Endothelial cell of umbilical vein (primary cell): ENCODE results near the gene SEMG2.

Source experiments
- EZH2 ChIP-seq: IDR thresholded peaks from 2 replicates; pipeline ENCODE4 v1.6.1; 2012; ENCODE audit warnings: borderline replicate concordance, low read depth, mild to moderate bottlenecking, moderate library complexity, low read length, inconsistent platforms; ENCODE audit not compliant: severe bottlenecking
- JUN ChIP-seq: IDR thresholded peaks from 2 replicates; pipeline ENCODE4 v1.6.1; 2011; ENCODE audit warnings: borderline replicate concordance, low read depth; ENCODE audit not compliant: insufficient read length, insufficient read depth
- MYC ChIP-seq: IDR thresholded peaks from one replicate; pipeline ENCODE4 v1.6.1; 2011; ENCODE audit warnings: mild to moderate bottlenecking, low read depth, low read length
- POLR2A ChIP-seq: IDR thresholded peaks from 2 replicates; pipeline ENCODE4 v1.6.1; 2012; ENCODE audit warnings: low read depth, mild to moderate bottlenecking, control low read depth, low read length
- POLR2AphosphoS5 ChIP-seq: IDR thresholded peaks from 2 replicates; pipeline ENCODE4 v1.6.1; 2012; ENCODE audit warnings: low read depth, mild to moderate bottlenecking, control low read depth, low read length, moderate library complexity; ENCODE audit not compliant: insufficient read depth
- TF ChIP-seq, protein P1 (sequence below), 2 donors: IDR thresholded peaks; 1 replicate in 1 of 2; 2 replicates in 1 of 2; pipeline ENCODE4 v1.5.1; 2011; ENCODE audit warnings: low read length in 2 of 2, mild to moderate bottlenecking in 2 of 2, moderate library complexity in 2 of 2, control low read depth in 1 of 2, inconsistent platforms in 1 of 2, low read depth in 1 of 2; ENCODE audit not compliant: insufficient read depth in 1 of 2; ENCODE audit errors: extremely low read depth in 1 of 2
- TF ChIP-seq, protein P2 (sequence below): IDR thresholded peaks from 2 replicates; pipeline ENCODE4 v1.6.1; 2011; ENCODE audit not compliant: insufficient read depth, insufficient read length

DNA sequence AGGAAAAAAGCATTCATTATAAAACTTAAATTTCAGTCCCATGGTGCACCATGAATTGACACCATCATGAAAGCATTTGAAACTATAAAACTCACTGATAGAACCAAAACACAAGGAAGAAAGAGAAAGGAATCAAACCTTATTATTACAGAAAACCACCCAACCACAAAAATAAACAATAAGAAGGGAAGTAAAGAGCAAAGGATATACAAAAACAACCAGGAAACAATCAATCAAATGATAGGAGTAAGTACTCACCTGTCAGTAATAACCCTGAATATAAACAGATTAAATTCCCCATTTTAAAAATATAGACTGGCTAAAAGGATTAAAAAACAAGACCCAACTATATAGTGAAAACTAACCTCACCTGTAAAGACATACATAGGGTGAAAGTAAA lies 27.4 kb downstream of the SEMG2 start:
- TF ChIP-seq, protein P1, sequence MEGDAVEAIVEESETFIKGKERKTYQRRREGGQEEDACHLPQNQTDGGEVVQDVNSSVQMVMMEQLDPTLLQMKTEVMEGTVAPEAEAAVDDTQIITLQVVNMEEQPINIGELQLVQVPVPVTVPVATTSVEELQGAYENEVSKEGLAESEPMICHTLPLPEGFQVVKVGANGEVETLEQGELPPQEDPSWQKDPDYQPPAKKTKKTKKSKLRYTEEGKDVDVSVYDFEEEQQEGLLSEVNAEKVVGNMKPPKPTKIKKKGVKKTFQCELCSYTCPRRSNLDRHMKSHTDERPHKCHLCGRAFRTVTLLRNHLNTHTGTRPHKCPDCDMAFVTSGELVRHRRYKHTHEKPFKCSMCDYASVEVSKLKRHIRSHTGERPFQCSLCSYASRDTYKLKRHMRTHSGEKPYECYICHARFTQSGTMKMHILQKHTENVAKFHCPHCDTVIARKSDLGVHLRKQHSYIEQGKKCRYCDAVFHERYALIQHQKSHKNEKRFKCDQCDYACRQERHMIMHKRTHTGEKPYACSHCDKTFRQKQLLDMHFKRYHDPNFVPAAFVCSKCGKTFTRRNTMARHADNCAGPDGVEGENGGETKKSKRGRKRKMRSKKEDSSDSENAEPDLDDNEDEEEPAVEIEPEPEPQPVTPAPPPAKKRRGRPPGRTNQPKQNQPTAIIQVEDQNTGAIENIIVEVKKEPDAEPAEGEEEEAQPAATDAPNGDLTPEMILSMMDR (IDR thresholded peaks at IDR 0.05; ENCODE audit: extremely low read depth in 1 of 2, insufficient read depth in 1 of 2, low read depth in 1 of 2, low read length in 2 of 2): no peak
- TF ChIP-seq, protein P2, sequence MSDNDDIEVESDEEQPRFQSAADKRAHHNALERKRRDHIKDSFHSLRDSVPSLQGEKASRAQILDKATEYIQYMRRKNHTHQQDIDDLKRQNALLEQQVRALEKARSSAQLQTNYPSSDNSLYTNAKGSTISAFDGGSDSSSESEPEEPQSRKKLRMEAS: no peak
- TF ChIP-seq POLR2A: no peak
- no peak for TF ChIP-seq EZH2
- no peak for TF ChIP-seq POLR2AphosphoS5
- no peak for TF ChIP-seq MYC
- no peak for TF ChIP-seq JUN
